Fibroblast of mammary gland (primary cell): ENCODE data around the gene ENTHD1.

Experiments used
- DNase-seq: peaks from one replicate; pipeline ENCODE4 v3.0.0-alpha.2; 2010; ENCODE audit warnings: low read depth
- H3K4me3 ChIP-seq: 2 replicates; pipeline ENCODE4 v1.5.1; 2011; ENCODE audit warnings: low read depth, mild to moderate bottlenecking, low read length, moderate library complexity; ENCODE audit not compliant: control insufficient read depth
- CTCF ChIP-seq: conservative IDR thresholded peaks from 2 replicates; pipeline ENCODE4 v1.5.1; 2011; ENCODE audit warnings: low read depth, low read length, inconsistent platforms; ENCODE audit not compliant: control insufficient read depth, insufficient read depth

ENTHD1 gene

GRCh38 chr22:39901565-39902146 lies 8.1 kb upstream of the ENTHD1 start:
- H3K4me3 ChIP-seq: no peak overlapping the region

GRCh38 chr22:39900306-39901227 lies 7.0 kb upstream of the ENTHD1 start, which contains the start of gene GRAP2:
Gene GRAP2 (plus strand): TSS chr22:39901084. CDS start chr22:39947107, 46,023 bp downstream.
- no peak for DNase-seq
- TF ChIP-seq CTCF: no peak
- H3K4me3 ChIP-seq: no peak within 1 kb of the TSS

More at GRCh38 chr22:39901565-39902146, 8.1 kb upstream of the ENTHD1 start:
- no peak for DNase-seq
- TF ChIP-seq CTCF: no peak

- DNase-seq: no peak
- H3K4me3 ChIP-seq: no peak overlapping the region
- TF ChIP-seq CTCF: no peak
Observed at GRCh38 chr22:39898997-39899396, 5.4 kb upstream of the ENTHD1 start.

GRCh38 chr22:39897841-39898240 lies 4.3 kb upstream of the ENTHD1 start:
- TF ChIP-seq CTCF: no peak
- no peak overlapping the region for H3K4me3 ChIP-seq
- no peak for DNase-seq

GRCh38 chr22:39896313-39896996 lies 2.9 kb upstream of the ENTHD1 start:
- TF ChIP-seq CTCF: no peak
- H3K4me3 ChIP-seq: no peak overlapping the region
- no peak for DNase-seq

GRCh38 chr22:39895682-39896081 lies 2.1 kb upstream of the ENTHD1 start:
- TF ChIP-seq CTCF: no peak
- DNase-seq: no peak
- H3K4me3 ChIP-seq: no peak overlapping the region
